Type B pancreatic cell (in vitro differentiated cells): ENCODE data around the gene LCN12. TPM values are rescaled to one million over a fixed set of nuclear protein-coding genes. Genes with fewer than 3 reads are reported as not detected.

Experiments
- DNase-seq: peaks from one replicate; pipeline ENCODE4 v3.0.0; 2021; ENCODE audit warnings: mixed read lengths; ENCODE audit not compliant: unreplicated experiment; ENCODE audit errors: extremely low spot score
- H3K27ac Mint-ChIP-seq: 2 replicates; pipeline ENCODE4 v1.8.0; 2021; ENCODE audit warnings: mild to moderate bottlenecking, mixed read lengths
- H3K27me3 Mint-ChIP-seq: 2 replicates; pipeline ENCODE4 v1.8.0; 2021; ENCODE audit warnings: mixed read lengths
- H3K36me3 Mint-ChIP-seq: 2 replicates; pipeline ENCODE4 v1.8.0; 2021; ENCODE audit warnings: mixed read lengths
- H3K4me1 Mint-ChIP-seq: one replicate; pipeline ENCODE4 v1.8.0; 2021; ENCODE audit warnings: mixed read lengths; ENCODE audit not compliant: unreplicated experiment
- H3K4me3 Mint-ChIP-seq: 2 replicates; pipeline ENCODE4 v1.8.0; 2021; ENCODE audit warnings: mild to moderate bottlenecking, mixed read lengths
- H3K9me3 Mint-ChIP-seq: 2 replicates; pipeline ENCODE4 v1.8.0; 2021; ENCODE audit warnings: mixed read lengths
- total RNA-seq: library from RNA; stranded (reverse); gene quantifications from 2 replicates; pipeline ENCODE4 v1.2.1, GENCODE V29; 2021; ENCODE audit warnings: low replicate concordance
- TF ChIP-seq, protein P1 (sequence below): fragments of 200-600 bp; sonication (generic); conservative IDR thresholded peaks from 2 replicates; pipeline ENCODE4 v1.5.0; 2021; ENCODE audit warnings: antibody characterized with exemption, mild to moderate bottlenecking

LCN12 gene
- total RNA-seq, 1 donor from 2014 or later = 8.3 TPM

DNA sequence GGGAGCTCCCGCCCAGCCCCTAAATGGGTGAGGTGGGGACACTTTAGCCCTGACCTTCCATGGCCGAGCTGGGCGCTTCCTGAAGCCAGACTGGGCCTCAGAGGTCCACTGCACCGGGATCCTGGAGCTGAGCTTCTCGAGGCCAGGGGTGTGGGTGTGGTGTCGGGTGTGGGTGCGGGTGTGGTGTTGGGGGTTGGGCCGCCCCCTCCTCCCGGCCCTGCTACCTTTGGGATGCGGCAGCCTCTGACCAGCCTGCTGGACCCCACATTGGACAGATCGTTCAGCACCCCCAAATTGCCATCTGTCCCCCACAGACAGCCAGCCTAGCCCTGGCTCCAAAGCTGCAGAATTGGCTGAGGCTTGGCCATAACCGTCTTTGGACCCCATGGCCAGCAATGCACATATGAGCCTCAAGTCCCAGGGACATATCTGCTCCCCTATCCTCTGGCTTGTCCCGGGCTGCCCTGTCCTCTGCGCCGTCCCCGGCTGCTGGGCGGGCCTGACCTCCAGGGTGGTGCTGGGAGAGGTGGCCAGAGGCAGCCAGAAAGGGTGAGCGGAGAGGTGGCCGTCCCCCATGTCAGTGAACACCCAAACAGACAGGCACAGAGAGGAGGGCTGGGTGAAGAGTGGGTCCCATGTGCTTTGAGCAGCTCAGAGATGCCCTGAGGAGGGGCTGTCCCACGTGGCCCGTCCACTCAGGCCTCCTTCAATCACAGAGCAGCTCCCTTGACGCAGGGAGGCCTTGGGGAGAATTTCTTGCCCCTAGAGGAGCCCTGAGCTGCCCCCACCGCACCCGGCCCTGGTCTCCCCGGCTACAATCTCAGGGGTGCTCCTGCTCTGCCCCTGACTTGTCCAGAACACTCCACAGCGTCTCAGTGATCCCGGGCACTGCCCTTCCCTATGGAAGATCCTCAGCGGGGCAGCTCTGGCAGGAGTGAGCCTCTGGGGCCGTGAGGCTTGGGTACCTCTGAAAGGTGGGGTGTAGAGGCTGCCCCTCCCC lies 21.8 kb downstream of the LCN12 start:
- Mint-ChIP-seq H3K4me1 (no peaks in the 10 kb centered on the region), H3K9me3 (no peaks in the 10 kb centered on the region), H3K36me3 (no peaks in the 10 kb centered on the region), H3K4me3 (no peak overlapping the region), H3K27ac (no peak overlapping the region), H3K27me3 (no peaks in the 10 kb centered on the region)
- TF ChIP-seq, protein P1, sequence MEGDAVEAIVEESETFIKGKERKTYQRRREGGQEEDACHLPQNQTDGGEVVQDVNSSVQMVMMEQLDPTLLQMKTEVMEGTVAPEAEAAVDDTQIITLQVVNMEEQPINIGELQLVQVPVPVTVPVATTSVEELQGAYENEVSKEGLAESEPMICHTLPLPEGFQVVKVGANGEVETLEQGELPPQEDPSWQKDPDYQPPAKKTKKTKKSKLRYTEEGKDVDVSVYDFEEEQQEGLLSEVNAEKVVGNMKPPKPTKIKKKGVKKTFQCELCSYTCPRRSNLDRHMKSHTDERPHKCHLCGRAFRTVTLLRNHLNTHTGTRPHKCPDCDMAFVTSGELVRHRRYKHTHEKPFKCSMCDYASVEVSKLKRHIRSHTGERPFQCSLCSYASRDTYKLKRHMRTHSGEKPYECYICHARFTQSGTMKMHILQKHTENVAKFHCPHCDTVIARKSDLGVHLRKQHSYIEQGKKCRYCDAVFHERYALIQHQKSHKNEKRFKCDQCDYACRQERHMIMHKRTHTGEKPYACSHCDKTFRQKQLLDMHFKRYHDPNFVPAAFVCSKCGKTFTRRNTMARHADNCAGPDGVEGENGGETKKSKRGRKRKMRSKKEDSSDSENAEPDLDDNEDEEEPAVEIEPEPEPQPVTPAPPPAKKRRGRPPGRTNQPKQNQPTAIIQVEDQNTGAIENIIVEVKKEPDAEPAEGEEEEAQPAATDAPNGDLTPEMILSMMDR = no peak
- DNase-seq = no peak

DNA sequence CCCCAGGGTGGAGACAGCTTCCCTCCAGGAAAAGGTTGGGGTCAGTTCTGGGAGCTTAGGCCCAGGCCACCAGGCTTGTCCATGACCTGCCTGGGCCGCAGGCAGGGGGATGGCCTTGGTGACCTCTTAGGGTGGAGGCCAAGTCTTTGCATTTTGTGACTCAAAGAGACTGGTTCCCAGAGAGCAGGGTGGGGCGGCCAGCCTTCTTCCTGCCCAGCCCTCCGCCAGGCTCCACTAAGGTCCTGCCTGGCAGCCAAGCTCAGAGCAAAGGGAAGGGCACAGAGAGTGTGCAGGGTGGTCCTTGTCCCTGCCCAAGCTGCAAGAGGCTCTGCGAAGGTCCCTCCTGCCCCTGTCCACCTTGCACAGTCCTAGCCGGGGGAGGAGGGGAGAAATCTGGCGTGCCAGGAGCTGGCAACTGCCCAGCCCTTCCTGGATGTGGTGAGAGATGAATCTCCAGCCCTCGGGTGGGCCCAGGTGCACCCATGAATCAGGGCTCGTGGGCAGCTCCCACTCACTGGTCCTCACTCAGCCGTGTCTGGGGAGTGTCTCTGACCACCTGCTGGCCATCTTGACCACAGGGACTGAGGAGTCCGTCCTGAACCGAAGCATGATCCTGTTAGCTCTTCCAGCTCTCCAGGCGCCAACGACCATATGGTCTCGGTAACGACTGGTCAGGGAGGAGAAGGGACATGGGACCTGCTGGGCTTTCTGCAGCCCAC lies 22.9 kb downstream of the LCN12 start:
- H3K4me1 Mint-ChIP-seq = no peaks in the 10 kb centered on the region
- TF ChIP-seq, protein P1 = no peak
- H3K27me3 Mint-ChIP-seq = no peaks in the 10 kb centered on the region
- no peaks in the 10 kb centered on the region for H3K36me3 Mint-ChIP-seq
- no peak for DNase-seq
- no peak overlapping the region for H3K4me3 Mint-ChIP-seq
- H3K9me3 Mint-ChIP-seq = no peaks in the 10 kb centered on the region
- no peak overlapping the region for H3K27ac Mint-ChIP-seq

DNA sequence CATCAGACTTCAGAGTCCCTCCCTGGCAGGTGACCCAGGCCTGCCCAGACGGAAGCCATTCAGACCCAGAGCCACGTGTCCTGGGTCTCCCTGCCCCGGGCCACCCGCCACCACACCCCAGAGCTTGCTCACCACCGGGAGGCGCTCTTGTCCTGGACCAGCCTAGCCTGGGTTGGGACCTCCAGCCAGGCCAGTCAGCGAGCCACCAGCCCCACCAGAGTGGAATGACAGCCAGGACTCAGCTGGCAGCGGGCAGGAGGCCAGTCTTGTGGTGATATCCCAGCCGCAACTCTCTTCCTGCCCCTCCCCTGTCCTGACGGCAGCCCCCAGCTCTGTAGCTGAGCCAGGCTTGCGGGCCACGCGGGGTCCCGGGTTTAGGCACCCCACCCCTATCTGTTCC lies 23.6 kb downstream of the LCN12 start:
- Mint-ChIP-seq H3K4me3 (no peak overlapping the region), H3K9me3 (no peaks in the 10 kb centered on the region), H3K4me1 (peaks cover 2% of the 10 kb centered on the region), H3K27me3 (no peaks in the 10 kb centered on the region), H3K36me3 (no peaks in the 10 kb centered on the region), H3K27ac (no peak overlapping the region)
- DNase-seq = no peak
- TF ChIP-seq, protein P1 = peak; percentile 24

DNA sequence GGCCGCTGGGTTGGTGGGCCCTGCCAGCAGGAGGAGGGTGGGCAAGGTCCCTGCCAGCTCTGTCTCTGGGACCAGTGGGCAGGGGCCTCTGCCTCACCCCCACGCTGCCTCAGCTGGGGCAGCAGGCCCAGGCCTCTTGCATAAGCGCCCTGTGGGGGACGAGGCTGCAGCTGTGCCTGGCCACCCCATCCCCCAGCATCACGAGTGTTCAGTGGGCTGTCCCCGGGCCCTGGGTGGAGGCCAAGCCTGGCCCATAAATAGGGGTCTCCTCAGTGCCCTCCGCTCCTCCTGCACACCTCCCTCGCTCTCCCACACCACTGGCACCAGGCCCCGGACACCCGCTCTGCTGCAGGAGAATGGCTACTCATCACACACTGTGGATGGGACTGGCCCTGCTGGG lies 25.1 kb downstream of the LCN12 start, which contains the start of gene PTGDS:
Gene PTGDS, plus strand, starts transcription at position 282 of the 400 bp plus-strand sequence. Its CDS starts 75 bp downstream, at position 357.
- Mint-ChIP-seq H3K4me3 (peak within 1 kb of the TSS; percentile 34), H3K27ac (no peak within 1 kb of the TSS), H3K4me1 (peaks cover 5% of the 10 kb centered on the region), H3K27me3 (no peaks in the 10 kb centered on the region), H3K36me3 (no peaks in the 10 kb centered on the region), H3K9me3 (no peaks in the 10 kb centered on the region)
- DNase-seq = no peak
- TF ChIP-seq, protein P1 = no peak

DNA sequence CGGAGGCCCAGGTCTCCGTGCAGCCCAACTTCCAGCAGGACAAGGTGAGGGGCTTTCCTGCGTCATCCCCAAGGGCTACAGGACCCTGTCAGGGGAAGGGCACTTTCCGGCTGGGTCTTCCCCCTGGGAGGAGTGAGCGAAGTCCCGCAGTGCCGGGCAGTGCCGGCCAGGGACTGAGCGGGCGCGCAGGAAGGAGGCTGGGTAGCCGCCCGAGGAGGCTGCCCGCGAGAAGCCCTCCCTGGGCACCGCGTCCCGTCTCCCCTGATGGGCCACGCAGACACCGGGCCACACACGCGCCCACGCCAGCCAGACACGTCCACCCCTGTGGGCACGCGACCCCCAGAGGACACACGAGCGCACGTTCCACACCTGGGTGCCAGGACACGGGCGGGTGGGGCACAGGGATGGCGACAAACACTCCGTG lies 25.6 kb downstream of the LCN12 start:
- TF ChIP-seq, protein P1 = no peak
- Mint-ChIP-seq H3K27ac (no peak overlapping the region), H3K4me3 (peak overlapping the region; percentile 34), H3K27me3 (no peaks in the 10 kb centered on the region), H3K9me3 (no peaks in the 10 kb centered on the region), H3K36me3 (no peaks in the 10 kb centered on the region), H3K4me1 (peaks cover 5% of the 10 kb centered on the region)
- no peak for DNase-seq
